Lung (tissue), 12 donors: Measurements from ENCODE around the gene STARD13. TPM values are rescaled to one million over a fixed set of nuclear protein-coding genes. Genes with fewer than 3 reads are reported as not detected.
A peak's percentile ranks its signal among the peaks of the same experiment; 100 is the strongest.

Source experiments
- ATAC-seq: fragments of 200-7000 bp; cut with Tn5 transposase; one replicate; pipeline ENCODE4 v1.9.1; 2020; ENCODE audit warnings: moderate number of reproducible peaks; ENCODE audit not compliant: insufficient read depth, low FRiP score
- DNase-seq, 3 donors: peaks; one replicate each; pipeline ENCODE4 v3.0.0-alpha.2; 2013 to 2017
- H3K27ac ChIP-seq, 2 donors: one replicate each; pipeline ENCODE4 v1.5.1; 2013; ENCODE audit warnings: mild to moderate bottlenecking in 2 of 2, moderate library complexity in 2 of 2, control low read depth in 1 of 2, inconsistent platforms in 1 of 2, low read depth in 1 of 2, low read length in 1 of 2
- H3K27me3 ChIP-seq, 3 donors: one replicate each; pipeline ENCODE4 v1.5.1; 2013; ENCODE audit warnings: low read length in 2 of 3; ENCODE audit not compliant: control insufficient read depth in 3 of 3, insufficient read depth in 3 of 3
- H3K36me3 ChIP-seq, 4 donors: one replicate each; pipeline ENCODE4 v1.5.1; 2013; ENCODE audit warnings: low read length in 4 of 4, mild to moderate bottlenecking in 1 of 4, moderate library complexity in 1 of 4; ENCODE audit not compliant: control insufficient read depth in 4 of 4, insufficient read depth in 4 of 4
- H3K4me1 ChIP-seq, 5 donors: one replicate each; pipeline ENCODE4 v1.5.1; 2013; ENCODE audit warnings: low read length in 5 of 5, mild to moderate bottlenecking in 2 of 5, moderate library complexity in 1 of 5; ENCODE audit not compliant: control insufficient read depth in 5 of 5, insufficient read depth in 5 of 5
- H3K4me3 ChIP-seq: one replicate; pipeline ENCODE4 v1.5.1; 2013; ENCODE audit warnings: mild to moderate bottlenecking, control low read depth, moderate library complexity
- H3K9ac ChIP-seq, 2 donors: one replicate each; pipeline ENCODE4 v1.5.1; 2013; ENCODE audit warnings: low read length in 2 of 2, control low read depth in 1 of 2; ENCODE audit not compliant: insufficient read depth in 1 of 2
- H3K9me3 ChIP-seq, 4 donors: one replicate each; pipeline ENCODE4 v1.5.1; 2013; ENCODE audit warnings: low read length in 3 of 4, mild to moderate bottlenecking in 1 of 4, moderate library complexity in 1 of 4; ENCODE audit not compliant: control insufficient read depth in 4 of 4, insufficient read depth in 3 of 4
- WGBS, 2 donors: extraction: QIAGEN DNeasy Blood & Tissue Kit; methylation state at CpG; one replicate each; pipeline ENCODE4 v1.1.7; 2013; 5-methylcytosine and 5-hydroxymethylcytosine counted together
- polyA plus RNA-seq, 2 donors: library from polyadenylated mRNA; stranded (reverse); fragments of 200-250 nt; gene quantifications; one replicate each; pipeline ENCODE4 v1.2.1, GENCODE V29; 2013
- total RNA-seq, 2 donors: library from RNA; depleted of rRNA in 1 of 2; stranded (reverse); fragments of >200 nt in 1 of 2; gene quantifications; one replicate each; pipeline ENCODE4 v1.2.1, GENCODE V29; 2014 to 2021
- TF ChIP-seq, protein P1 (sequence below): IDR thresholded peaks from 2 replicates; pipeline ENCODE4 v1.5.1; 2012; ENCODE audit warnings: mild to moderate bottlenecking; ENCODE audit errors: control extremely low read depth, extremely low read depth
- donor health status: control.
- donor health status: control.
- donor health status: Bipolar disorder and iron deficiency.
- donor health status: healthy.
- donor health status: DM: yes; HTN: yes; CAD: no.

STARD13 gene
- total and polyA plus RNA-seq, 4 donors = 7.9 to 91.6 (median 29.7) TPM

DNA sequence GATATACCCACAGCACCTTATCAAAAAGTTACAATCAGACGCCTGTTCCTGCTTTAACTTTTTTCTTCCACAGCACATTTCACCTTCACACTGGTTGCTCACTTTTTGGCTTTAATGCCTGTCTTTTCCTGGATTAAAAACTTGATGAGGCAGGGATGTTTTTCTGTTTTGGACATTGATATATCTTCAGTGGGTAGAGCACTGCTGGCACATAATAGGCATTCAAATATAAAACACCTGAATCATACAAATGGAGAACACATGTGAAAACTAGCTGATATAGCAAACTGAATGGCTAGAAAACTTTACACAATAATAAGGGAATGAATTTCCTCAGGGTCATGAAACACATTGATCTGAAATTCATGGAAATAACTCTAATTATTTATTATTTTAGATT is 65.6 kb downstream of the STARD13 start:
- WGBS, 2 donors = 83 to 87% methylated on average over 1 of the region's 1 CpG
- TF ChIP-seq, protein P1, sequence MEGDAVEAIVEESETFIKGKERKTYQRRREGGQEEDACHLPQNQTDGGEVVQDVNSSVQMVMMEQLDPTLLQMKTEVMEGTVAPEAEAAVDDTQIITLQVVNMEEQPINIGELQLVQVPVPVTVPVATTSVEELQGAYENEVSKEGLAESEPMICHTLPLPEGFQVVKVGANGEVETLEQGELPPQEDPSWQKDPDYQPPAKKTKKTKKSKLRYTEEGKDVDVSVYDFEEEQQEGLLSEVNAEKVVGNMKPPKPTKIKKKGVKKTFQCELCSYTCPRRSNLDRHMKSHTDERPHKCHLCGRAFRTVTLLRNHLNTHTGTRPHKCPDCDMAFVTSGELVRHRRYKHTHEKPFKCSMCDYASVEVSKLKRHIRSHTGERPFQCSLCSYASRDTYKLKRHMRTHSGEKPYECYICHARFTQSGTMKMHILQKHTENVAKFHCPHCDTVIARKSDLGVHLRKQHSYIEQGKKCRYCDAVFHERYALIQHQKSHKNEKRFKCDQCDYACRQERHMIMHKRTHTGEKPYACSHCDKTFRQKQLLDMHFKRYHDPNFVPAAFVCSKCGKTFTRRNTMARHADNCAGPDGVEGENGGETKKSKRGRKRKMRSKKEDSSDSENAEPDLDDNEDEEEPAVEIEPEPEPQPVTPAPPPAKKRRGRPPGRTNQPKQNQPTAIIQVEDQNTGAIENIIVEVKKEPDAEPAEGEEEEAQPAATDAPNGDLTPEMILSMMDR = no peak
- DNase-seq (no peak), ATAC-seq (no peak)
- H3K4me3 ChIP-seq = no peak overlapping the region
- H3K36me3 ChIP-seq = peaks cover 0 to 4% (median 2%) of the 10 kb centered on the region in 4 donors
- H3K9ac ChIP-seq = no peak overlapping the region
- H3K9me3 ChIP-seq = peaks cover 0 to 2% (median 0%) of the 10 kb centered on the region in 4 donors
- no peak overlapping the region for H3K27ac ChIP-seq
- no peaks in the 10 kb centered on the region for H3K27me3 ChIP-seq
- peaks cover 5 to 38% (median 11%) of the 10 kb centered on the region in 5 donors for H3K4me1 ChIP-seq

DNA sequence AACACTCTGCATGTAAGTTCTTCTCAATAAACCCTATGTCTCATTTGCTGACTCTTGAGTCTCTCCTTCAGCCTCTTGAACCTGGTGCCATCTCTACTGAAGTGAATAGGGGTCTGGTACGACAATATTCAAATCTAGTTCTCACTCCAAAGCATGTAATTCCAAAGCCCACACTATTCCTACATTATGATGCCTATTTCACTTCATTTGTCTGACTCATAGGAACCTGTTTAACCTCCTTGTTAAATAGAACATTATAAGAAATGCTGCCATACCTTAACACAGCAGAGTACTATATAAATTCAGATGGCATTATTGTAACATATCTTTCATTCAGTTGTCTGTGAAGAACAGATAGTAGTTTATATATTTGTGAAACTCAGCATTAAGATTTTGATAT is 67.1 kb downstream of the STARD13 start:
- H3K27ac ChIP-seq = peak overlapping the region in 1 of 2 donors; percentile 49
- H3K4me3 ChIP-seq = no peak overlapping the region
- H3K4me1 ChIP-seq = peaks cover 14 to 49% (median 24%) of the 10 kb centered on the region in 5 donors
- WGBS, 2 donors = 86 to 90% methylated on average over 1 of the region's 1 CpG
- ATAC-seq (no peak), DNase-seq (no peak)
- H3K9ac ChIP-seq = no peak overlapping the region
- TF ChIP-seq, protein P1 = no peak
- H3K27me3 ChIP-seq = no peaks in the 10 kb centered on the region
- peaks cover 0 to 4% (median 2%) of the 10 kb centered on the region in 4 donors for H3K36me3 ChIP-seq
- no peaks in the 10 kb centered on the region for H3K9me3 ChIP-seq

DNA sequence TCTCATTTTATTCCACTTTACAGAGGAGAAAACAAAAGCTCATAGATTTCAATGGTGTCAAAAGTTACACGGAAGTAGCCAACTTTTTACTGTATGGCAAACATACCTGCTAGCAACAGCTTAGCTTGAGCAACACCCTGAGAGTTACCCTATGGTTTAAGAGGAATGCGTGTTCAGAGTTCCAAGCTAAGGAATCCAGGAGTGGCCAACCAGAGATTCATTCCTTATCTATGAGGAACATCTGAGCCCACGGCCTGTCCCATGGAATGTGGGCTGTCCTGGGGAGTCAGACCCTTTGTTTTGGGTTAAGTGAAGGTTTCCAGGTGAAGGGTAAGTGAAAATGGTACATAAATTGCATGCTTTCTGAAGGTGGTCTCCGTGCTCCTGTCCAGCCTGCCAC is 67.5 kb downstream of the STARD13 start:
- H3K27me3 ChIP-seq = no peaks in the 10 kb centered on the region
- TF ChIP-seq, protein P1 = no peak
- no peak overlapping the region for H3K4me3 ChIP-seq
- peak overlapping the region in 1 of 2 donors; percentile 49 for H3K27ac ChIP-seq
- H3K4me1 ChIP-seq = peaks cover 15 to 46% (median 22%) of the 10 kb centered on the region in 5 donors
- DNase-seq (peak in 1 of 3 donors; percentile 52), ATAC-seq (no peak)
- no peak overlapping the region for H3K9ac ChIP-seq
- H3K9me3 ChIP-seq = no peaks in the 10 kb centered on the region
- WGBS, 2 donors = 67 to 79% methylated on average over 4 of the region's 4 CpGs
- peaks cover 0 to 4% (median 2%) of the 10 kb centered on the region in 4 donors for H3K36me3 ChIP-seq

DNA sequence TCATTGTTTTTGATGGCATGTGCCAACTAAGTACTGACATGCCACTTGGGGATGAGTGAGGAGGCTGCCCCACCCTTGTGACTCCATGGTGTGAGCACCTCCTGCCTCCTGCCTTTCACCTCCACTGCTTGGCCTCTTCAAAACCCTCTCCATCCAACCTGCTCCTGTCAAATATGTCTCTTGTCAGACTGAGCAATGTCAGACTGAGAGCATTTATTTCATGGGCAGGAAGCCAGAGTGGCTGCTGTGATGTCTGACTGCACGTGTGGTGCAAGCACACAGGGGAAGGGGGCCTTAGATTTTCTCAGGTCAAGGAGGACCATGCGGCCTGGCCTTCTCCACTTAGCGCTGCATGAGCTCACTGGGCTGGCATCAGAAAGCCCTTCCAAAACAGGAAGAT is 68.3 kb downstream of the STARD13 start:
- TF ChIP-seq, protein P1 = no peak
- Histone ChIP-seq H3K27ac (peak overlapping the region in 1 of 2 donors; percentile 35), H3K36me3 (peaks cover 0 to 4% (median 2%) of the 10 kb centered on the region in 4 donors), H3K27me3 (no peaks in the 10 kb centered on the region), H3K9ac (no peak overlapping the region), H3K9me3 (no peaks in the 10 kb centered on the region), H3K4me1 (peaks cover 15 to 43% (median 22%) of the 10 kb centered on the region in 5 donors), H3K4me3 (no peak overlapping the region)
- ATAC-seq (no peak), DNase-seq (no peak)
- WGBS, 2 donors = 61 to 87% methylated on average over 3 of the region's 3 CpGs
